GM12873 (cell line): ENCODE measurements around the gene HTATSF1.

Experiments used
- CTCF ChIP-seq: IDR thresholded peaks from 2 replicates; pipeline ENCODE4 v1.5.1; 2012; ENCODE audit warnings: low read depth, mild to moderate bottlenecking, moderate library complexity, low read length, control low read depth; ENCODE audit not compliant: insufficient read depth; ENCODE audit errors: missing control alignments

The HTATSF1 gene

GRCh38 chrX:136496186-136496763 lies 1.1 kb upstream of the HTATSF1 start:
- no peak for TF ChIP-seq CTCF

GRCh38 chrX:136496764-136497555 lies 432 bp upstream of the HTATSF1 start:
- TF ChIP-seq CTCF: no peak

- no peak for TF ChIP-seq CTCF
These were observed 21.7 kb downstream of the HTATSF1 start for GRCh38 chrX:136519069-136519468.

GRCh38 chrX:136523770-136524169 lies 26.4 kb downstream of the HTATSF1 start:
- no peak for TF ChIP-seq CTCF

GRCh38 chrX:136525738-136526606 lies 28.6 kb downstream of the HTATSF1 start:
- TF ChIP-seq CTCF: no peak

GRCh38 chrX:136528645-136529315 lies 31.4 kb downstream of the HTATSF1 start:
- no peak for TF ChIP-seq CTCF
